ENCODE measurements around the gene ZNF536.

DNA sequence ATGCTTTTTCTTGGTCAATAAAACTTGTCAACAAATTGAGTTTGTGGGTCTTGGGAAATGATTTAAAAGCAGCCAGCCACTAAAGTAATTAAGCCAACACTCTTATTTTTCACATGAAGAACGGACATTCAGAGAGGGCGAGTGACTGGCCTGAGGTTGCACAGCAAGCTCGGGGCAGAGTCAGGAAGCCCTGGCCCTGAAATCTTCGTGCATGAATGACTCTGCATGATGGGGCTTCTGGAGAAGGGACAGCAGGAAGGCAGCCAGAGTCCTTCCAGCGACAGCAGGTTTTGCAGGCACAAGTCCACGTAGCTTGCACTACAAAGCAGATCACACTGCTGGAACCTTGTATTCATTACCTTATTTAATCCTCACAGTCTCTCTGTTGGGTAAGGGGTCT lies 232.5 kb downstream of the ZNF536 start:
- TF ChIP-seq SIN3A (IDR thresholded peaks at IDR 0.05; ENCODE audit: borderline replicate concordance in 2 of 2, control insufficient read depth in 1 of 2, low read depth in 2 of 2, low read length in 2 of 2) = no peak
- TF ChIP-seq LARP7 (IDR thresholded peaks at IDR 0.05) = no peak
- no peak for TF ChIP-seq KAT8 (IDR thresholded peaks at IDR 0.05; ENCODE audit: low read depth)
- no peak for TF ChIP-seq CBX2 (IDR thresholded peaks at IDR 0.05; ENCODE audit: insufficient read depth, low read length, poor library complexity, severe bottlenecking)
- TF ChIP-seq JUN (IDR thresholded peaks at IDR 0.05; ENCODE audit: borderline replicate concordance, low read depth, low read length) = no peak
- TF ChIP-seq JUN (CRISPR knock-in tag; IDR thresholded peaks at IDR 0.05; ENCODE audit: borderline replicate concordance) = no peak
- TF ChIP-seq, protein P1, sequence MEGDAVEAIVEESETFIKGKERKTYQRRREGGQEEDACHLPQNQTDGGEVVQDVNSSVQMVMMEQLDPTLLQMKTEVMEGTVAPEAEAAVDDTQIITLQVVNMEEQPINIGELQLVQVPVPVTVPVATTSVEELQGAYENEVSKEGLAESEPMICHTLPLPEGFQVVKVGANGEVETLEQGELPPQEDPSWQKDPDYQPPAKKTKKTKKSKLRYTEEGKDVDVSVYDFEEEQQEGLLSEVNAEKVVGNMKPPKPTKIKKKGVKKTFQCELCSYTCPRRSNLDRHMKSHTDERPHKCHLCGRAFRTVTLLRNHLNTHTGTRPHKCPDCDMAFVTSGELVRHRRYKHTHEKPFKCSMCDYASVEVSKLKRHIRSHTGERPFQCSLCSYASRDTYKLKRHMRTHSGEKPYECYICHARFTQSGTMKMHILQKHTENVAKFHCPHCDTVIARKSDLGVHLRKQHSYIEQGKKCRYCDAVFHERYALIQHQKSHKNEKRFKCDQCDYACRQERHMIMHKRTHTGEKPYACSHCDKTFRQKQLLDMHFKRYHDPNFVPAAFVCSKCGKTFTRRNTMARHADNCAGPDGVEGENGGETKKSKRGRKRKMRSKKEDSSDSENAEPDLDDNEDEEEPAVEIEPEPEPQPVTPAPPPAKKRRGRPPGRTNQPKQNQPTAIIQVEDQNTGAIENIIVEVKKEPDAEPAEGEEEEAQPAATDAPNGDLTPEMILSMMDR (IDR thresholded peaks at IDR 0.05 in 2 of 3, conservative IDR thresholded peaks at IDR 0.05 in 1 of 3; ENCODE audit: insufficient read depth in 2 of 3, low read depth in 1 of 3, low read length in 3 of 3) = no peak
